Hindlimb muscle (tissue), 1 donor: ENCODE results near the gene HOXA5. TPM values are rescaled to one million over a fixed set of nuclear protein-coding genes. Genes with fewer than 3 reads are reported as not detected.

Source experiments
- DNase-seq: peaks from one replicate; pipeline ENCODE4 v3.0.0-alpha.2; 2013
- polyA plus RNA-seq: library from polyadenylated mRNA; unstranded; fragments of 120-200 nt; gene quantifications from one replicate; pipeline ENCODE4 v1.2.1, GENCODE V29; 2013; ENCODE audit not compliant: insufficient read length

HOXA5 gene
- polyA plus RNA-seq, 1 donor = 7.0 TPM

GRCh38 chr7:27147199-27148030, 3.9 kb upstream of the HOXA5 start, which contains the start of gene HOXA6:
HOXA6 (minus strand) TSS chr7:27147774; CDS start chr7:27147749, 25 bp downstream.
- no peak for DNase-seq

- no peak for DNase-seq
Measured at GRCh38 chr7:27146491-27147198, 3.2 kb upstream of the HOXA5 start.

DNA sequence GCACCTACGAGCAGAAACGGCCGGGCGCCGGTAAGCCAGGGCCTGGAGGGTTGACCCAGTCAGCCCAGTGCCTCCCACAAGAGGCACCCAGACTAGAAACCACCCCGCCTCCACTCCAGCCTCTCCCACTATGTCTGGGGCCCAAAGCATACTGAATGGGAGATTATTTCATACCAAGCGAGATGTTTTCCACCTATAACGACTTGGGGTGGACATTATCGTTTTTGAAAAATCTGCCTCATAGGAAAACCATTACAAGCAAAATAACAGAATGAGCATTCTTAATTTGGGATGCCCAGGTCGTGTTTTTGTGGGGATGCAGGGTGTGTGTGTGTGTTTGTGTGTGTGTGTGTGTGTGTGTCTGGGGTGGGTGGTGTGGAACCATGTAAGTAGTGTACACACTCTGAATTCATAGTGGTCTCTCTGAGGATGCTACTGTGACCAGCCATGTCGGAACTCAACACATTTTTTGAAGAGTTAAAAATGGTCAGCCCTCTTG, 2.5 kb upstream of the HOXA5 start:
- no peak for DNase-seq

GRCh38 chr7:27145165-27145913, 1.9 kb upstream of the HOXA5 start:
- no peak for DNase-seq

DNA sequence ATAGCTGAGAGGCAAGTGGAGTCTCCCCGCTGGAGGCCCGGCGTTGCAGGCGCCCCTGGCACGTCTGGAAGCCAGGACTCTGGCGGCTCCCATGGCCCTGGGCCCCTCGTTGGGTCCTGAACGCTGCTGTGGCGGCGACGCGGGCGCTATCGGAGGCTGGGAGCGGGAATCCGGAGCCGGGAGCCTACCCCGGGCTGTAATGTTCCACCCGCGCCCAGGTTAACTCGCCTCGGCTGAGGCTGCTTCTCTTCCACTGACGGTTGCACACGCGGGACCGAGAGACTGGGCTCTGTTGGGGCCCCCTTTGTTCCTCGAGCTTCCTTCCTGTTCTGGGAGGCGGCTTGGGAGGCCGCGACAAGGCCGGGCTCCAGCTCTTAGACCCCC, 1.3 kb upstream of the HOXA5 start:
- no peak for DNase-seq

GRCh38 chr7:27143950-27144780, 684 bp upstream of the HOXA5 start:
- DNase-seq = no peak

- DNase-seq = no peak
Measured at GRCh38 chr7:27142580-27143022, 880 bp downstream of the HOXA5 start.

GRCh38 chr7:27141923-27142579, 1.4 kb downstream of the HOXA5 start:
- no peak for DNase-seq

DNA sequence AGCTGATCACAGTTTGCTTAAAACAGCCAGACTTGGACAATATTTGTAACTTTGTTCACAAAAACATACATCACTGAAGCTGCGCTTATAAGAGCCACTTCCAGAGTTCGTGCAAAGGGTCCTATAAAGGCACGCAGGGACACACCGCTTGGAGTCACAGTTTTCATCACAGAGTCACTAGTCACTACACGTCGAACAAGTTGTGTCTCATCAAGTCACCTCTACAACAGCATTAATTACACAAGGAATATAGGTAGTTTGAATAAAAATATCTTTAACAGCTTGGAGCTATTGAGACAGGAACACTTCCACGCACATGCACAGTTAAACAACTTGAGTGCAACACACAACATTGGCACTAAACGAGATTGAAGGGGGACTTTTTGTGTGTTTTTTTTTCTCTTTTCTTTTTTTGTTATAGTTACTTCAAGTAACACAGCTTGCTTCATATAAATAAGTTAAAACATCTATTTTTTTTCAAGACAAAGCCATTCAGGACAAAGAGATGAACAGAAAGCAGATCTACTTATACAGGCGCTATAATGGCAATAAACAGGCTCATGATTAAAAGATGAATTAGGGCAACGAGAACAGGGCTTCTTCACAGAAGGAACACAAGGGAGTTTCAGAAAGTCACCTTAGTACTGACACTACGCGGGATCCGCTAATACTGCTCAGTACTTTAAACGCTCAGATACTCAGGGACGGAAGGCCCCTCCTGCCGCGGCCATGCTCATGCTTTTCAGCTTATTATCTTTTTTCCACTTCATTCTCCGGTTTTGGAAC, 2.2 kb downstream of the HOXA5 start:
- DNase-seq = no peak

DNA sequence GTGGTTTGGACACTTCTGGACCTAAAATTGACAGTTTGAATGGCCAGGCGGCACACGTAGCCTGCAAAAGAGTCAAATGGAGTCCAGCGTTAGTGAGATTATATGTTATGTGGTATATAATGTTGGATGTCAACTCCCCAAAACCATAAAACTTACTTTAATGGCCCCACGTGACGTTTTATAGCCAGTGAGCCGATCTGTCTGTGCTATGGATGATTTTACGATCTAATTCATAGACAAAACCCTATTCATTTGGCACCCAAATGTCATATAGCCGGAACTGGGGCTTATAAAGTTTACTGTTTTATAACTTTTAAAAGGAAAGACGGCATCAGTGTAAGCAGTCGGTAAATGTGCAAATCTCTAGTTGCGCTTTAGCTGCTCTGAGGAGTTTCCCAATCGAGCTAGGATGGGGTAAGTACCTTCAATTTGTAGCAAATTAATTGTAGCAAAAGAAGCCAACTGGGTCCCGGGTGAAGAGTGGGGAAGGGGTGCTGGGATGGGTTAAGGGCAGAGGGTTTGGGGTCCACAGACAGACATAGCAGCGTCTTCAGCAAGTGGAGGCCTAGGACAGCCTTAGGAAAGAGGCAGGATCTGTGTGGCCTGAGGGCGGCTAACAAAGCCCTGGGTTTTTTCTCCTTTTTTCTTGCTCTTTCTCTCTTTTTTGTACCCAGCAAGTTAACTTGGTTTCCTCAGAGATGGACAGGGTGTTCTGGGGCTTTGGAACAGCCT, 3.2 kb downstream of the HOXA5 start:
- DNase-seq = no peak

GRCh38 chr7:27139334-27140125, 4.0 kb downstream of the HOXA5 start:
- DNase-seq = no peak

- DNase-seq = no peak
Measured at GRCh38 chr7:27138985-27139333, 4.5 kb downstream of the HOXA5 start.

GRCh38 chr7:27138472-27138871, 5.0 kb downstream of the HOXA5 start:
- no peak for DNase-seq

- no peak for DNase-seq
Measured at GRCh38 chr7:27137640-27138315, 5.7 kb downstream of the HOXA5 start.

- DNase-seq = no peak
Measured at GRCh38 chr7:27134392-27134791, 9.1 kb downstream of the HOXA5 start.

DNA sequence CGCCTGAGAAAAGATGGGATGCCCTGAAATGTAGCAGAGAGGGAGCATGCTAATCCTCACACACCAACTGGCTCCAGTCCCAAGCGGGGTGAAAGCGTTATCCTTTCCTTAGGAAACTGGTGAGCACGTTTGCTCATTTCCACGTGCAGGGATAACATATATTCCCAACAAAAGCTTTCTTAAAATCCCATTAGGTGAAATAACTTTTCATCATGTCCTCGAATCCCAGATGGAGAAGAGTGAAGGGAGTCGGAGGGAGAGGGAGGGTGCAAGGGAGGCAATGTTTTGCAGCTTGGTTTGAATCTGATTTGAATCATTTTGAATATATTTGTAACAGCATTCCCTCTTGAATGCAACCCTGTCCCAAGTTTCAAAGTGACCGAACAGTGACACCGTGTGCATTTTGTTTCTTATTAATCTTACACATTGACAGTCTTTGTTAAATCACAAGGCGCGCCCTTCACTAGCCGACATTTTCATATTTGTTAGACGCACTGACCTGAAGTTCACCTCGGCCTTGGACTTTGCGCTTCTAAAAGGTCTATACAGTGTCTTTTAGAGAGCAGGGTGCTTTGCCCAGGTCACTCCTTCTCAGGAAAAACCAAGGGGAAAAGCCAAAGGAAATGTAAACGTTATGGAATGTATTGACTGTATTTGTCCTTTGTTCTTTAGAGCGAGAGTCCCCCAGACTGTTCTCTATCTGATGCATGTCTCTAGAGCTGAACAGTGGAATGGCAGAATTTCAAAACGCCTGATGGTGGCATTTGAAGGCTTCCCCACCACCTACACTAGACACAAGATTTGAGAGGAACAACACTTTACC, 9.9 kb downstream of the HOXA5 start:
- no peak for DNase-seq

DNA sequence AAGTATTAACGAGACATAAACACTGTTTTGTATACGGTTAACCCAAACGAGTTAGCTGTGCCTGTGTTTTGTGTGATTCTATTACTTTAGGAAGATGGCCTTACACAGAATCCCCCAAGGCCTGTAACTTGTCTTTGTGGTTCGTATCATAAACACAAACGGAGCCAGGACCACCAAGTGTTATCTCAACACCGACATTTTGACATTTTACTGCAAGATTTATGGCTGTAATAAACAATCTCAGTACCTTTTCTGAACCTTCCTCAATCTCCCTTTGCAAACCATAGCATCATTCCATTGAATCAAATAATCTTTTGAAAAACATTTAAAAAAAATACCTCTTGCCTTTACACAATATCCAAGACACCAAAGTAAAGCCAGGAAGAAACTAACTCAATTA, 10.5 kb downstream of the HOXA5 start:
- DNase-seq = no peak

DNA sequence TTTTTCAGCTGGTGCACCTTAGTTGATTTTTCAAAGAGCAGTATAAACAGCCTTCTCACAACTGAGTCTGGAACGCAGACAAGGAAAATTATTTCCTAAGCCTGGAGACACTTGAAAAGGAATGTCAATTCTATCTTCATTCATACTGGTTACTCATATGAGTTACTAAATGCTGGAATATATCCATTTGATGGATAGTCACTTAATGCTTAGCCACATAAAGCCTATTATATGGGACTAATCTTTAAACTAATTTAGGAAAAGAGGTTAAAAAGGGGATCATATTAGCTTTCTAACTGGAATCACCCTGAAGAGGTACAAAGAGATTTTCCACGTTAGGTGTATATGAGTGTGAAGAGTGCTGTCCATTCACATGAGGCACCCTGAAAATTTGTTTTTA, 11.3 kb downstream of the HOXA5 start:
- DNase-seq = no peak
